Uterus (tissue), 2 donors: Measurements from ENCODE around the gene AK9.

Experiments used
- CTCF ChIP-seq, 4 experiments: fragments of 200-600 bp in 2 of 4; fragments of 450-650 bp in 2 of 4; sonication (generic) in 2 of 4; IDR thresholded peaks; one replicate each; pipeline ENCODE4 v1.5.1; 2016 to 2019; ENCODE audit warnings: antibody characterized with exemption in 4 of 4, mild to moderate bottlenecking in 2 of 4, moderate library complexity in 1 of 4
- POLR2A ChIP-seq, 2 donors: fragments of 450-650 bp; IDR thresholded peaks; one replicate each; pipeline ENCODE4 v1.6.1; 2016; ENCODE audit warnings: antibody characterized with exemption in 2 of 2, mild to moderate bottlenecking in 1 of 2, moderate library complexity in 1 of 2

GRCh38 chr6:109483735-109484057 lies 207.3 kb downstream of the AK9 start:
- TF ChIP-seq CTCF (IDR thresholded peaks at IDR 0.05) (no peak), POLR2A (IDR thresholded peaks at IDR 0.05) (no peak)
